OCI-LY1 (cell line): Measurements from ENCODE around the gene THAP4.

Experiments used
- CTCF ChIP-seq: fragments of 200-600 bp; sonication (generic), shearing (Covaris generic); IDR thresholded peaks from 2 replicates; pipeline ENCODE4 v1.5.1; 2017; ENCODE audit warnings: mild to moderate bottlenecking, antibody characterized with exemption, low read length, moderate library complexity, mixed read lengths
- EZH2 ChIP-seq: fragments of 200-600 bp; sonication (generic), shearing (Covaris generic); IDR thresholded peaks from 2 replicates; pipeline ENCODE4 v1.8.0; 2017; ENCODE audit warnings: borderline replicate concordance, mixed run types, mild to moderate bottlenecking, antibody characterized with exemption, low read length, moderate library complexity, mixed read lengths

DNA sequence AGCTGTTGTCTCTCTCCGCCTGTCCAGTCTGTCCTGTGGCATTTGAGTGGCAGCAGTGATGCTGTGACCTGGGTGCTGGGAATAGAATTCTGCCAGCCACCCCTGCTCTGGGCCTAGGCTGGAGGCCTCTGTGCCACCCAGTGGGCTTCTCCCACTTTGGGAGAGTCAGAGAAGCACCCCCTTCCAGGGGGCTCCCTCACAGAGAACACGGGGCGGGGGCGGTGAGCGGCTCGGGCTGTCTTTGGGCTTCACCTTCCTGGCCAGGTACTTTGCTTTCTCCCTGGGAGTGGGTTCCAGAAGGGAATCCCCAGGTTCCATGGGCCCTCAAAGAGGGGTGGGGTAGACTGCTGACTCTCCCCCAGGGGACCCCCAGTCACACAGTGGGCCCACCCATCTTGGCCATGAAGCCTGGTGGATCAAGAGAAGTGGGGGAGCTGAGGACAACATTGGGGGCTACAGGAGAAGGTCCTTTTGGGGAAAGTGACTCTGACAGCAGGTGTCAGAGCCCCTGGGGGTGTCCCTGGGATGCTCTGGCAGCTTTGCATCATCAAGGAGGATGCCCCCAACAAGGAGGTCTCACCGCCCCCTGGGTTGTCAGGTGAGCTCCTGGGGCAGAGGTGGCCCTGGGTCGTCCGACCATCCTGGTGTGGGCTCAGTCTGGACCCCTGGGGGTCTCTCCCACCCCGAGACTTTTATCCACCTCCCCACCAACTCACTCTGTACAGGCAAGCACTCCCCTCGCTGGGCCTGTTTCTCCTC lies 97.2 kb downstream of the THAP4 start:
- no peak for TF ChIP-seq EZH2
- no peak for TF ChIP-seq CTCF
